Neural progenitor cell (in vitro differentiated cells): ENCODE results near the gene THBS1.

Experiments
- EZH2phosphoT487 ChIP-seq: fragments of 200-600 bp; sonication (generic); IDR thresholded peaks from 2 replicates; pipeline ENCODE4 v1.6.1; 2017; ENCODE audit warnings: antibody characterized with exemption
- TF ChIP-seq, protein P1 (sequence below): fragments of 200-600 bp; sonication (generic); IDR thresholded peaks from 2 replicates; pipeline ENCODE4 v1.5.1; 2017; ENCODE audit warnings: antibody characterized with exemption, mild to moderate bottlenecking

DNA sequence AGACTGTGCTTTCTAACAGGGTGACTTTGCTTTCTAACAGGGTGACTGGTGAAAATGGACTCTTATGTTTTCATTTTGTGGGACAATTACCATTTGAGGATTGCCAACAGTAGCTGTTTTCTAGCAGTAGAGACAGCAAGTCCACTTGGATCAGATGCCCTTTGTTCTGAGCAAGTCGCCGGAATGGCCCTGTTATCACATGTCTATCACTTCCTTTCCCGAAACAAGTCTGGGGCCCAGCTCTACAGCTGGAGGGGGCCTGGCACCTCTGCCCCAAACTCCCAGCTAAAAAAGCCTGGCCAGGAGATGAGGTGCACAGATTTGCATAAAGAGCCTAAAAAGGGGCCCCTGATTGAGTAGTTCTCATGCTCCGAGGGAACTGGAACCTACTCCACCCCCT, 44.6 kb downstream of the THBS1 start:
- TF ChIP-seq, protein P1, sequence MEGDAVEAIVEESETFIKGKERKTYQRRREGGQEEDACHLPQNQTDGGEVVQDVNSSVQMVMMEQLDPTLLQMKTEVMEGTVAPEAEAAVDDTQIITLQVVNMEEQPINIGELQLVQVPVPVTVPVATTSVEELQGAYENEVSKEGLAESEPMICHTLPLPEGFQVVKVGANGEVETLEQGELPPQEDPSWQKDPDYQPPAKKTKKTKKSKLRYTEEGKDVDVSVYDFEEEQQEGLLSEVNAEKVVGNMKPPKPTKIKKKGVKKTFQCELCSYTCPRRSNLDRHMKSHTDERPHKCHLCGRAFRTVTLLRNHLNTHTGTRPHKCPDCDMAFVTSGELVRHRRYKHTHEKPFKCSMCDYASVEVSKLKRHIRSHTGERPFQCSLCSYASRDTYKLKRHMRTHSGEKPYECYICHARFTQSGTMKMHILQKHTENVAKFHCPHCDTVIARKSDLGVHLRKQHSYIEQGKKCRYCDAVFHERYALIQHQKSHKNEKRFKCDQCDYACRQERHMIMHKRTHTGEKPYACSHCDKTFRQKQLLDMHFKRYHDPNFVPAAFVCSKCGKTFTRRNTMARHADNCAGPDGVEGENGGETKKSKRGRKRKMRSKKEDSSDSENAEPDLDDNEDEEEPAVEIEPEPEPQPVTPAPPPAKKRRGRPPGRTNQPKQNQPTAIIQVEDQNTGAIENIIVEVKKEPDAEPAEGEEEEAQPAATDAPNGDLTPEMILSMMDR = no peak
- TF ChIP-seq EZH2phosphoT487 = no peak
